H1 (cell line): ENCODE results near the gene PSME1.

Experiments used
- CREB1 ChIP-seq: IDR thresholded peaks from 2 replicates; pipeline ENCODE4 v1.6.1; 2012; ENCODE audit warnings: inconsistent platforms
- KDM5A ChIP-seq: fragments of 200-600 bp; IDR thresholded peaks from 2 replicates; pipeline ENCODE4 v1.7.1; 2012; ENCODE audit warnings: mild to moderate bottlenecking, low read length, inconsistent platforms, mixed read lengths

DNA sequence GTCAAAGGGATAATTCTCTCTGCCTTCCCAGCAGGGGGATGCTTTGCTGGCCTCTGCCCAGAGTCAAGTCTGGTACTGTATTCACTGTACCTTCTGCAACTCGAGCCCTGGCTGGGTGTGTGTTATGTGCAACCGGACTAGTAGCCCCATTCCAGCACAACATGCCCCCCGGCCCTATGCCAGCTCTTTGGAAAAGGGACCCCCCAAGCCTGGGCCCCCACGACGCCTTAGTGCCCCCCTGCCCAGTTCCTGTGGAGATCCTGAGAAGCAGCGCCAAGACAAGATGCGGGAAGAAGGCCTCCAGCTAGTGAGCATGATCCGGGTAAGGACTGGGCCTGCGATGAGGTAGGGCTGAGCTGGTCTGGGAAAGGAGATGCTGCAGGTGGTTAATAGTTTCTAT is 14.6 kb downstream of the PSME1 start:
- TF ChIP-seq KDM5A (no peak), CREB1 (no peak)
